ENCODE results near the gene PSTPIP1.

The PSTPIP1 gene

GRCh38 chr15:77030048-77030927, 35.4 kb downstream of the PSTPIP1 start:
- peak; percentile 84 for DNase-seq (ENCODE audit: low spot score)

- no peak for DNase-seq (ENCODE audit: low spot score)
Observed at GRCh38 chr15:77030928-77031375, 36.0 kb downstream of the PSTPIP1 start.

- DNase-seq (ENCODE audit: low spot score) = no peak
Observed at GRCh38 chr15:77031376-77032050, 36.6 kb downstream of the PSTPIP1 start.

- no peak for DNase-seq (ENCODE audit: low spot score)
Observed at GRCh38 chr15:77032052-77032646, 37.2 kb downstream of the PSTPIP1 start.

- DNase-seq (ENCODE audit: low spot score) = no peak
Observed at GRCh38 chr15:77032647-77033416, 37.9 kb downstream of the PSTPIP1 start.

- DNase-seq (ENCODE audit: low spot score) = no peak
Observed at GRCh38 chr15:77033417-77033728, 38.4 kb downstream of the PSTPIP1 start.

- no peak for DNase-seq (ENCODE audit: low spot score)
Observed at GRCh38 chr15:77033729-77034671, 39.1 kb downstream of the PSTPIP1 start.

GRCh38 chr15:77034695-77035489, 40.0 kb downstream of the PSTPIP1 start:
- DNase-seq (ENCODE audit: low spot score) = peak; percentile 70

- no peak for DNase-seq (ENCODE audit: low spot score)
Observed at GRCh38 chr15:77035584-77035983, 40.7 kb downstream of the PSTPIP1 start.

- no peak for DNase-seq (ENCODE audit: low spot score)
Observed at GRCh38 chr15:77035999-77036471, 41.1 kb downstream of the PSTPIP1 start.

- DNase-seq (ENCODE audit: low spot score) = no peak
Observed at GRCh38 chr15:77036537-77037387, 41.8 kb downstream of the PSTPIP1 start.

- DNase-seq (ENCODE audit: low spot score) = peak; percentile 30
Observed at GRCh38 chr15:77037388-77038209, 42.7 kb downstream of the PSTPIP1 start.

GRCh38 chr15:77038312-77039216, 43.6 kb downstream of the PSTPIP1 start:
- DNase-seq (ENCODE audit: low spot score) = peak; percentile 33

- no peak for DNase-seq (ENCODE audit: low spot score)
Observed at GRCh38 chr15:77039217-77039533, 44.2 kb downstream of the PSTPIP1 start.

GRCh38 chr15:77039848-77040247, 44.9 kb downstream of the PSTPIP1 start:
- no peak for DNase-seq (ENCODE audit: low spot score)

- DNase-seq (ENCODE audit: low spot score) = no peak
Observed at GRCh38 chr15:77040673-77041072, 45.7 kb downstream of the PSTPIP1 start.

GRCh38 chr15:77042245-77042919, 47.5 kb downstream of the PSTPIP1 start:
- no peak for DNase-seq (ENCODE audit: low spot score)

All from D341Med (cell line).